Measurements from ENCODE around the gene GYPC.

DNA sequence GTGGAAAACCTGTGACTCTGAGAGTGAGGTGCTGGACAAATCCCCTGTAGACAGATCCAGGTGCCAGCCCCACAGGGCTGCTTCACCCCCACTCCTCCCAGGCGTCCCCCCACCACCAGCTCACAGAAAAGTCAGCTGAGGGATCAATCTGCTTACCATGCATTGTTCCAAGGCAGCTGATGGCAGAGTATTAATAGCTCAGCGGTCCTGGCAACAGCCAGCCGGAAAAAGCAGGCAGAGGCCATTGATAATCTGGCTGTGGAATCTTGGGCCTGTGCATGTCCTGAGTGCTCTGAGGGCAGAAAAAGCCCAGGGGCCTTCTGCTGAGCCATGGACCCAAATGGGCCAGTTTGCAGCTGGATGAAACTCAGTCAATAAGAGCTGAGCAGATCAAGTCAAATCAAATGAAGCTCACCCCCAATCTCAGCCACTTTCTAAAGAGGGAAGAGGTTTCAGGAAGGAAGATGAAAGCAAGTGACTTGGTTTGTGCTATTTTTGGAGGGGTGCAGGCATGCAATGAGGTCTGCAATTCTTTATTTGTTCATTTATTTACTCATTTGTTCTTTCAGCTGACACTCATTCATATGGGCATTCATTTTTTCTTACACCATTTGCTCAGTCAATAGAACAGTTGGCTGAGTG lies 63.4 kb downstream of the GYPC start:
- TF ChIP-seq, protein P1, sequence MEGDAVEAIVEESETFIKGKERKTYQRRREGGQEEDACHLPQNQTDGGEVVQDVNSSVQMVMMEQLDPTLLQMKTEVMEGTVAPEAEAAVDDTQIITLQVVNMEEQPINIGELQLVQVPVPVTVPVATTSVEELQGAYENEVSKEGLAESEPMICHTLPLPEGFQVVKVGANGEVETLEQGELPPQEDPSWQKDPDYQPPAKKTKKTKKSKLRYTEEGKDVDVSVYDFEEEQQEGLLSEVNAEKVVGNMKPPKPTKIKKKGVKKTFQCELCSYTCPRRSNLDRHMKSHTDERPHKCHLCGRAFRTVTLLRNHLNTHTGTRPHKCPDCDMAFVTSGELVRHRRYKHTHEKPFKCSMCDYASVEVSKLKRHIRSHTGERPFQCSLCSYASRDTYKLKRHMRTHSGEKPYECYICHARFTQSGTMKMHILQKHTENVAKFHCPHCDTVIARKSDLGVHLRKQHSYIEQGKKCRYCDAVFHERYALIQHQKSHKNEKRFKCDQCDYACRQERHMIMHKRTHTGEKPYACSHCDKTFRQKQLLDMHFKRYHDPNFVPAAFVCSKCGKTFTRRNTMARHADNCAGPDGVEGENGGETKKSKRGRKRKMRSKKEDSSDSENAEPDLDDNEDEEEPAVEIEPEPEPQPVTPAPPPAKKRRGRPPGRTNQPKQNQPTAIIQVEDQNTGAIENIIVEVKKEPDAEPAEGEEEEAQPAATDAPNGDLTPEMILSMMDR (IDR thresholded peaks at IDR 0.05) = no peak
- TF ChIP-seq POLR2A (IDR thresholded peaks at IDR 0.05) = no peak
- TF ChIP-seq POLR2AphosphoS5 (IDR thresholded peaks at IDR 0.05) = no peak
- TF ChIP-seq EP300 (IDR thresholded peaks at IDR 0.05) = no peak
